Prostate gland (tissue), 2 donors: ENCODE results near the gene PIAS1. TPM values are rescaled to one million over a fixed set of nuclear protein-coding genes. Genes with fewer than 3 reads are reported as not detected.

Source experiments
- DNase-seq: peaks from one replicate; pipeline ENCODE4 v3.0.0-alpha.2; 2019; ENCODE audit warnings: low spot score
- H3K27ac ChIP-seq, 2 donors: fragments of 200-600 bp; sonication (generic); 2 replicates each; pipeline ENCODE4 v1.5.1; 2017 to 2019
- H3K27me3 ChIP-seq: fragments of 200-600 bp; sonication (generic); replicated peaks from 2 replicates; pipeline ENCODE4 v1.5.1; 2019; ENCODE audit not compliant: insufficient read depth
- H3K36me3 ChIP-seq, 2 donors: fragments of 200-600 bp; sonication (generic); 1 replicate in 1 of 2; 2 replicates in 1 of 2; pipeline versions ENCODE4 v1.5.1 to v1.8.1; 2017 to 2019
- H3K4me1 ChIP-seq: fragments of 200-600 bp; sonication (generic); replicated peaks from 2 replicates; pipeline ENCODE4 v1.5.1; 2019
- H3K4me3 ChIP-seq, 2 donors: fragments of 200-600 bp; sonication (generic); 2 replicates each; pipeline ENCODE4 v1.5.1; 2017 to 2019
- H3K9me3 ChIP-seq: fragments of 200-600 bp; sonication (generic); 2 replicates; pipeline ENCODE4 v1.5.1; 2017
- POLR2A ChIP-seq: fragments of 450-650 bp; IDR thresholded peaks from one replicate; pipeline ENCODE4 v1.6.1; 2016; ENCODE audit warnings: antibody characterized with exemption, mild to moderate bottlenecking
- POLR2AphosphoS5 ChIP-seq: sonication (generic); formaldehyde crosslinking; IDR thresholded peaks from one replicate; pipeline ENCODE4 v1.6.1; 2017; ENCODE audit warnings: antibody characterized with exemption
- WGBS: methylation state at CpG from one replicate; pipeline ENCODE4 v1.1.5; 2018; 5-methylcytosine and 5-hydroxymethylcytosine counted together
- intact Hi-C: fragments of 100-400 bp; cut with DNase I; formaldehyde crosslinking; loops from one replicate; pipeline ENCODE4 v1.14.2; 2022
- total RNA-seq, 2 donors: library from RNA; depleted of rRNA; stranded (reverse); fragments of >200 nt; gene quantifications; one replicate each; pipeline ENCODE4 v1.1.0, GENCODE V29; 2016
- TF ChIP-seq, protein P1 (sequence below), 4 experiments: fragments of 200-600 bp in 2 of 4; fragments of 450-650 bp in 2 of 4; sonication (generic) in 2 of 4; IDR thresholded peaks; 1 replicate in 3 of 4; 2 replicates in 1 of 4; pipeline ENCODE4 v1.5.1; 2016 to 2019; ENCODE audit warnings: antibody characterized with exemption in 4 of 4, mild to moderate bottlenecking in 2 of 4, moderate library complexity in 2 of 4

The PIAS1 gene
- total RNA-seq, 2 donors from 2014 or later: 40.9 to 58.4 TPM

DNA sequence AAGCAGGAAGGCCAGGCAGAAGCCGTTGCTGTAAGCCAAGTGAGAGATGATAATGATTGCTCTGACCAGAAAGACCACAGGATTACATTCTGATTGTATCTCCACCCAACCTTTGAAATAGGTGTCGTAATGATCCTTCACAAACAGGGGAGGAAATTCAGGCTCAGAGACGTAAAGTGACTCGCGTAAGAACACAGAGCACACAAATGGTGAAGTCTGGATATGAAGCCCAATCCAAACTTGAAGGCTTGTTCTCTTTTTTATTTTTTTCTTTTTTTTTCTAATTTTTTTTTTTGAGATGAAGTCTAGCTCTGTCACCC is 25.3 kb upstream of the PIAS1 start:
- intact Hi-C loops: no loop called here
- no peaks in the 10 kb centered on the region for H3K27me3 ChIP-seq
- TF ChIP-seq, protein P1, sequence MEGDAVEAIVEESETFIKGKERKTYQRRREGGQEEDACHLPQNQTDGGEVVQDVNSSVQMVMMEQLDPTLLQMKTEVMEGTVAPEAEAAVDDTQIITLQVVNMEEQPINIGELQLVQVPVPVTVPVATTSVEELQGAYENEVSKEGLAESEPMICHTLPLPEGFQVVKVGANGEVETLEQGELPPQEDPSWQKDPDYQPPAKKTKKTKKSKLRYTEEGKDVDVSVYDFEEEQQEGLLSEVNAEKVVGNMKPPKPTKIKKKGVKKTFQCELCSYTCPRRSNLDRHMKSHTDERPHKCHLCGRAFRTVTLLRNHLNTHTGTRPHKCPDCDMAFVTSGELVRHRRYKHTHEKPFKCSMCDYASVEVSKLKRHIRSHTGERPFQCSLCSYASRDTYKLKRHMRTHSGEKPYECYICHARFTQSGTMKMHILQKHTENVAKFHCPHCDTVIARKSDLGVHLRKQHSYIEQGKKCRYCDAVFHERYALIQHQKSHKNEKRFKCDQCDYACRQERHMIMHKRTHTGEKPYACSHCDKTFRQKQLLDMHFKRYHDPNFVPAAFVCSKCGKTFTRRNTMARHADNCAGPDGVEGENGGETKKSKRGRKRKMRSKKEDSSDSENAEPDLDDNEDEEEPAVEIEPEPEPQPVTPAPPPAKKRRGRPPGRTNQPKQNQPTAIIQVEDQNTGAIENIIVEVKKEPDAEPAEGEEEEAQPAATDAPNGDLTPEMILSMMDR (IDR thresholded peaks at IDR 0.05): no peak
- TF ChIP-seq POLR2A (no peak), POLR2AphosphoS5 (no peak)
- 67% methylated on average over 5 of the region's 5 CpGs for WGBS
- H3K4me3 ChIP-seq: no peak overlapping the region
- H3K9me3 ChIP-seq: no peaks in the 10 kb centered on the region
- no peaks in the 10 kb centered on the region for H3K4me1 ChIP-seq
- no peak for DNase-seq
- H3K36me3 ChIP-seq: no peaks in the 10 kb centered on the region
- peak overlapping the region in 1 of 2 donors; percentile 59 for H3K27ac ChIP-seq

DNA sequence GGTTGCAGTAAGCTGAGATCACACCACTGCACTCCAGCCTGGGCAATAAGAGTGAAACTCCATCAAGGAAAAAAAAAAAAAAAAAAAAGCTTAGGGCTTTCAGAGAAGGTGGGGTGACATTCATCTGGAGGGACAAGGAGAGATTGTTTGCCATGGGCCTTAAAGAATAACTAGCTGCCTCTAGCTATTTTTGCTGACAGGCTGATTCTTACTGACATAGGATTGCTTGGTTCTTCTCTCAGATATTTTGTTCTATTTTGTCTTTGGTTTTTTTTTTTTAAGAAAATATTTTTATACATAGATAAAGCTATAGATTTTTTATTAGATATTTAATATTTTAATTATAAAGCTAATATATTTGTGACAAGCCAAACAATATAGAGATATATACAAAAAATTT is 24.2 kb upstream of the PIAS1 start:
- intact Hi-C loops: no loop called here
- Histone ChIP-seq H3K36me3 (no peaks in the 10 kb centered on the region), H3K4me3 (no peak overlapping the region), H3K27ac (no peak overlapping the region), H3K27me3 (no peaks in the 10 kb centered on the region), H3K9me3 (no peaks in the 10 kb centered on the region), H3K4me1 (no peaks in the 10 kb centered on the region)
- TF ChIP-seq, protein P1 (IDR thresholded peaks at IDR 0.05): no peak
- TF ChIP-seq POLR2A (no peak), POLR2AphosphoS5 (no peak)
- no peak for DNase-seq

DNA sequence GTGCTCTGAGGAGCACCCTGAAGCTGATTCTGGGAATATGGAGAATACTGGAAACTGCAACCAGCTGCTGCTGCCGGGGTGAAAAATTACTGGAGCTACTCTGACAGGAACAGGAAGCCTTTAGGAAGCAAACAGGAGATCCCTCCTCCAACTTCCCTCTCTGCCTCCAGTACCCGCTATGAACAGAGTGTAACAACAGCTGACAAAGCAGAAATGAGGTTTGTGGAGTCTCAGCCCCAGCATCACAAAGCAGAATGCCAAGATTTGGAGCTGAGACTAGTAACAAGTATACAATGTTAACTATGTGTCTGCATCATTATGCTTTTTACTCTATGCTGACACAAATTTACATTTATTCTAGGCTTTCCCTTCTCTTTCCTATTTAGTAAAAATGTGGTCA is 22.7 kb upstream of the PIAS1 start:
- Histone ChIP-seq H3K9me3 (no peaks in the 10 kb centered on the region), H3K27me3 (no peaks in the 10 kb centered on the region), H3K27ac (no peak overlapping the region), H3K4me3 (no peak overlapping the region), H3K36me3 (no peaks in the 10 kb centered on the region), H3K4me1 (no peaks in the 10 kb centered on the region)
- TF ChIP-seq, protein P1 (IDR thresholded peaks at IDR 0.05): no peak
- TF ChIP-seq POLR2AphosphoS5 (no peak), POLR2A (no peak)
- no peak for DNase-seq
- WGBS: 56% methylated on average over 2 of the region's 2 CpGs
- intact Hi-C loops: no loop called here

DNA sequence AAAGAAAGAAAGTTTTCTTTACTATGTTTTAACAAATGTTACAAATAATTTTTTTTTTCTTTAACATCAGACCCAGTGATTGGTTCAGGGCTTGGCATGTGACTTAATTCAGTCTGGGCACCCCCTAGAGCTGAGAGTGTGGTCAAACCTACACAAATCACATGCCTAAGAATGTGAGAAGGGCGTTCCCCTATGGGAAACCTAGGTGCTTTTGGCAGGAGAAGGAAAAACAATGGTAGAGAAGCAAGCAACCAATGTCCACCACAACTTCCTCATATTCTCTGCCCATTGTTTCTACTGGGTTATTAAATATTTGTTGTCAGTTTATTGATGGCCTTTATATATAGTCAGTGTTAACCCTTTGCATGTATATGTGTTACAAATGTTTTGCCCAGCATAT is 21.4 kb upstream of the PIAS1 start:
- Histone ChIP-seq H3K9me3 (no peaks in the 10 kb centered on the region), H3K4me3 (no peak overlapping the region), H3K36me3 (no peaks in the 10 kb centered on the region), H3K27me3 (no peaks in the 10 kb centered on the region), H3K27ac (no peak overlapping the region), H3K4me1 (no peaks in the 10 kb centered on the region)
- intact Hi-C loops: no loop called here
- no peak for DNase-seq
- TF ChIP-seq, protein P1 (IDR thresholded peaks at IDR 0.05): no peak
- no peak for TF ChIP-seq POLR2AphosphoS5
- TF ChIP-seq POLR2A: no peak
- 68% methylated on average over 1 of the region's 1 CpG for WGBS

DNA sequence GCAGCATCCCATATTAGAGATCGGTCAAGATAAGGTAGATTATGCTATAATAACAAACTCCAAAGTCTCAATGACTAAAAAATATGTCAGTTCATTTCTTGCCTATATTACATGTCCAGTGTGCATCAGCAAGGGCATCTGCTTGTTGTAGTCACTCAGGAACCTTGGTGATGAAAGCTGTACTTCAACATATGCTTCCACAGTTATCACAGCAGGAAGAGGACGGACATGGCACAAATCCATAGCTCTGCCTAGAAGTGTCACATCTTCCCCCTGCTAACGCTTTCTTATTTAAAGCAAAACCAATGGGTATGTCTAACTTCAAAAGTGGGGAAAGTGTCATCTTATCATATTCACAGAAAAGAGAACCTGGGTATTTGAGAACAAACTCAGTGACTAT is 20.0 kb upstream of the PIAS1 start:
- intact Hi-C loops: no loop called here

More for the DNA sequence above, 20.0 kb upstream of the PIAS1 start:
- H3K4me3 ChIP-seq: no peak overlapping the region
- WGBS: 86% methylated on average over 3 of the region's 3 CpGs
- H3K9me3 ChIP-seq: no peaks in the 10 kb centered on the region
- no peaks in the 10 kb centered on the region for H3K4me1 ChIP-seq
- no peaks in the 10 kb centered on the region for H3K27me3 ChIP-seq
- no peaks in the 10 kb centered on the region for H3K36me3 ChIP-seq
- TF ChIP-seq, protein P1 (IDR thresholded peaks at IDR 0.05): no peak
- TF ChIP-seq POLR2AphosphoS5 (no peak), POLR2A (no peak)
- no peak for DNase-seq
- H3K27ac ChIP-seq: no peak overlapping the region
